B cell (primary cell): Measurements from ENCODE around the gene CALN1. TPM values are rescaled to one million over a fixed set of nuclear protein-coding genes. Genes with fewer than 3 reads are reported as not detected.

ENCODE experiments used
- ATAC-seq: fragments of 200-7000 bp; cut with Tn5 transposase; one replicate; pipeline ENCODE4 v1.10.0; 2021; ENCODE audit warnings: low read depth, mild to moderate bottlenecking, moderate number of reproducible peaks, moderate library complexity
- CTCF ChIA-PET: fragments of 350-600 bp; sonication (Branson Sonifier 250); formaldehyde crosslinking; loops from one replicate; lab custom pipeline; 2021; ENCODE audit warnings: antibody characterized with exemption, inconsistent platforms; lab: Charles Lee
- POLR2A ChIA-PET: fragments of 350-600 bp; sonication (Branson Sonifier 250); formaldehyde crosslinking; loops from one replicate; lab custom pipeline; 2021; ENCODE audit warnings: antibody characterized with exemption; lab: Charles Lee
- DNase-seq: peaks from one replicate; pipeline ENCODE4 v3.0.0; 2013
- H2AFZ ChIP-seq: 2 replicates; pipeline ENCODE4 v1.6.1; 2012; ENCODE audit warnings: mild to moderate bottlenecking, low read depth, low read length; ENCODE audit not compliant: insufficient read depth, poor library complexity, severe bottlenecking
- H3K27ac ChIP-seq, 2 donors: 1 replicate in 1 of 2; 2 replicates in 1 of 2; pipeline ENCODE4 v1.5.1; 2012 to 2013; ENCODE audit warnings: low read length in 2 of 2, mild to moderate bottlenecking in 2 of 2, moderate library complexity in 1 of 2
- H3K27me3 ChIP-seq, 4 experiments: fragments of 200-600 bp in 1 of 4; sonication (generic) in 1 of 4; replicated peaks in 1 of 4; 1 replicate in 2 of 4; 2 replicates in 2 of 4; pipeline versions ENCODE4 v1.6.1 to v1.7.0; 2013 to 2016; ENCODE audit warnings: low read length in 3 of 4, mild to moderate bottlenecking in 2 of 4, mixed read lengths in 1 of 4, moderate library complexity in 1 of 4; ENCODE audit not compliant: insufficient read depth in 4 of 4, control insufficient read depth in 3 of 4; ENCODE audit errors: control extremely low read depth in 1 of 4
- H3K36me3 ChIP-seq, 2 experiments: replicated peaks in 1 of 2; 1 replicate in 1 of 2; 2 replicates in 1 of 2; pipeline versions ENCODE4 v1.6.1 to v1.7.1; 2013; ENCODE audit warnings: low read length in 1 of 2; ENCODE audit not compliant: insufficient read depth in 2 of 2, control insufficient read depth in 1 of 2; ENCODE audit errors: control extremely low read depth in 1 of 2, extremely low read depth in 1 of 2
- H3K4me1 ChIP-seq, 2 donors: fragments of 200-600 bp in 1 of 2; sonication (generic) in 1 of 2; 1 replicate in 1 of 2; 2 replicates in 1 of 2; pipeline versions ENCODE4 v1.5.1 to v1.6.1; 2013 to 2017; ENCODE audit warnings: low read length in 2 of 2; ENCODE audit not compliant: control insufficient read depth in 2 of 2, insufficient read depth in 2 of 2
- H3K4me2 ChIP-seq: replicated peaks from 2 replicates; pipeline ENCODE3; 2012; ENCODE audit warnings: mild to moderate bottlenecking, low read depth, low read length; ENCODE audit not compliant: poor library complexity, severe bottlenecking
- H3K4me3 ChIP-seq, 5 experiments: fragments of 200-600 bp in 1 of 5; sonication (generic) in 1 of 5; 1 replicate in 3 of 5; 2 replicates in 2 of 5; pipeline versions ENCODE4 v1.5.1 to v1.7.0; 2011 to 2016; ENCODE audit warnings: low read length in 4 of 5, mild to moderate bottlenecking in 4 of 5, low read depth in 2 of 5, control low read depth in 1 of 5, moderate library complexity in 1 of 5; ENCODE audit not compliant: insufficient read depth in 1 of 5; ENCODE audit errors: control extremely low read depth in 1 of 5, extremely low read depth in 1 of 5
- H3K79me2 ChIP-seq: fragments of 200-600 bp; sonication (generic); one replicate; pipeline ENCODE4 v1.6.0; 2016; ENCODE audit warnings: low read length; ENCODE audit not compliant: control insufficient read depth, insufficient read depth
- H3K9ac ChIP-seq: fragments of 200-600 bp; sonication (generic); 2 replicates; pipeline ENCODE4 v1.6.1; 2017; ENCODE audit warnings: mild to moderate bottlenecking, low read length, moderate library complexity
- H3K9me3 ChIP-seq, 3 donors: one replicate each; pipeline versions ENCODE4 v1.6.1 to v1.7.1; 2013; ENCODE audit warnings: low read length in 2 of 3; ENCODE audit not compliant: control insufficient read depth in 2 of 3, insufficient read depth in 1 of 3; ENCODE audit errors: control extremely low read depth in 1 of 3
- H4K20me1 ChIP-seq: 2 replicates; pipeline ENCODE4 v1.6.0; 2012; ENCODE audit warnings: mild to moderate bottlenecking, low read length; ENCODE audit not compliant: insufficient read depth, control insufficient read depth, poor library complexity, severe bottlenecking
- H3K27ac Mint-ChIP-seq: one replicate; pipeline ENCODE4 v1.8.0; 2021; ENCODE audit warnings: mixed read lengths
- H3K27me3 Mint-ChIP-seq: one replicate; pipeline ENCODE4 v1.8.0; 2021; ENCODE audit warnings: mixed read lengths
- H3K4me1 Mint-ChIP-seq: one replicate; pipeline ENCODE4 v1.8.0; 2021; ENCODE audit warnings: mixed read lengths
- H3K4me3 Mint-ChIP-seq: one replicate; pipeline ENCODE4 v1.8.0; 2021; ENCODE audit warnings: mixed read lengths
- H3K9me3 Mint-ChIP-seq: one replicate; pipeline ENCODE4 v1.8.0; 2022; ENCODE audit warnings: mixed read lengths; ENCODE audit not compliant: insufficient read depth
- CTCF ChIP-seq: fragments of 200-600 bp; IDR thresholded peaks from one replicate; pipeline ENCODE4 v1.8.0; 2022; ENCODE audit warnings: antibody characterized with exemption, mild to moderate bottlenecking
- EZH2 ChIP-seq: IDR thresholded peaks from 2 replicates; pipeline ENCODE4 v1.6.1; 2012; ENCODE audit warnings: borderline replicate concordance, low read depth, mild to moderate bottlenecking, moderate library complexity, low read length; ENCODE audit not compliant: insufficient read depth, poor library complexity, severe bottlenecking
- WGBS: methylation state at CpG from one replicate; pipeline ENCODE4 v1.1.5; 2013; ENCODE audit warnings: missing lambda C conversion rate; ENCODE audit not compliant: insufficient coverage; 5-methylcytosine and 5-hydroxymethylcytosine counted together
- intact Hi-C: fragments of 100-400 bp; cut with micrococcal nuclease; formaldehyde crosslinking; loops from one replicate; pipeline ENCODE4 v1.10.0; 2022
- polyA plus RNA-seq: library from polyadenylated mRNA; depleted of rRNA; stranded (reverse); fragments of >200 nt; gene quantifications from 2 replicates; pipeline ENCODE4 v1.2.3, GENCODE V29; 2012
- total RNA-seq, 2 donors: library from RNA; stranded (reverse); fragments of 120-200 nt in 1 of 2; gene quantifications; 1 replicate in 1 of 2; 2 replicates in 1 of 2; pipeline versions ENCODE4 v1.2.3 to v1.2.4, GENCODE V29; 2013 to 2022

CALN1 gene
- total and polyA plus RNA-seq, 2 donors (not counting 1 experiment from before 2014, with no cell fraction given), result not detected

GRCh38 chr7:71970725-71971124 is 441.4 kb downstream of the CALN1 start:
- ChIA-PET POLR2A (no interaction called here), CTCF (no interaction called here)
- H3K4me2 ChIP-seq, result no peak overlapping the region
- WGBS, result 97% methylated on average over 3 of the region's 3 CpGs
- no peak overlapping the region for H3K4me3 Mint-ChIP-seq
- TF ChIP-seq CTCF (no peak), EZH2 (no peak)
- no peaks in the 10 kb centered on the region for H3K36me3 ChIP-seq
- H3K27ac ChIP-seq, result no peak overlapping the region
- H3K27me3 ChIP-seq, result no peaks in the 10 kb centered on the region
- ATAC-seq (no peak), DNase-seq (no peak)
- no peaks in the 10 kb centered on the region for H3K9me3 ChIP-seq
- H3K79me2 ChIP-seq, result no peaks in the 10 kb centered on the region
- no peak overlapping the region for H3K27ac Mint-ChIP-seq
- no peak overlapping the region for H3K4me3 ChIP-seq
- no peak overlapping the region for H3K9ac ChIP-seq
- H3K9me3 Mint-ChIP-seq, result no peaks in the 10 kb centered on the region
- H3K4me1 ChIP-seq, result no peaks in the 10 kb centered on the region
- H3K27me3 Mint-ChIP-seq, result no peaks in the 10 kb centered on the region
- intact Hi-C loops, result no loop called here
- no peak overlapping the region for H2AFZ ChIP-seq
- H3K4me1 Mint-ChIP-seq, result no peaks in the 10 kb centered on the region
- H4K20me1 ChIP-seq, result no peaks in the 10 kb centered on the region

GRCh38 chr7:71962636-71963035 is 449.5 kb downstream of the CALN1 start:
- Mint-ChIP-seq H3K4me3 (no peak overlapping the region), H3K4me1 (no peaks in the 10 kb centered on the region), H3K9me3 (peaks cover 2% of the 10 kb centered on the region), H3K27me3 (no peaks in the 10 kb centered on the region), H3K27ac (no peak overlapping the region)
- H3K36me3 ChIP-seq, result no peaks in the 10 kb centered on the region
- no peak overlapping the region for H3K4me3 ChIP-seq
- POLR2A ChIA-PET, result no interaction called here
- H3K79me2 ChIP-seq, result no peaks in the 10 kb centered on the region
- CTCF ChIA-PET, result no interaction called here
- no peak overlapping the region for H3K4me2 ChIP-seq
- no peaks in the 10 kb centered on the region for H3K27me3 ChIP-seq
- intact Hi-C loops, result no loop called here
- no CpG with 5 or more reads among the region's 3 CpGs for WGBS
- no peaks in the 10 kb centered on the region for H4K20me1 ChIP-seq
- no peak overlapping the region for H2AFZ ChIP-seq
- H3K9ac ChIP-seq, result no peak overlapping the region
- peaks cover 0 to 3% (median 0%) of the 10 kb centered on the region in 3 donors for H3K9me3 ChIP-seq
- no peak overlapping the region for H3K27ac ChIP-seq
- no peak for DNase-seq
- no peaks in the 10 kb centered on the region for H3K4me1 ChIP-seq
- TF ChIP-seq EZH2, result no peak
- no peak for TF ChIP-seq CTCF
- no peak for ATAC-seq
